ENCODE measurements around the gene ERI3.
A peak's percentile ranks its signal among the peaks of the same experiment; 100 is the strongest.

Gene ERI3

GRCh38 chr1:44259090-44259489 is 96.0 kb downstream of the ERI3 start:
- DNase-seq: no peak

- DNase-seq: no peak
Observed at GRCh38 chr1:44256762-44257554, 98.1 kb downstream of the ERI3 start.

- peak; percentile 27 for DNase-seq
Observed at GRCh38 chr1:44254392-44254910, 100.6 kb downstream of the ERI3 start.

- DNase-seq: no peak
Observed at GRCh38 chr1:44251989-44252671, 102.9 kb downstream of the ERI3 start.

GRCh38 chr1:44251486-44251885 is 103.6 kb downstream of the ERI3 start:
- no peak for DNase-seq

- no peak for DNase-seq
Observed at GRCh38 chr1:44250068-44250781, 104.8 kb downstream of the ERI3 start.

GRCh38 chr1:44249543-44249942 is 105.5 kb downstream of the ERI3 start:
- no peak for DNase-seq

GRCh38 chr1:44246806-44247205 is 108.3 kb downstream of the ERI3 start:
- DNase-seq: no peak

GRCh38 chr1:44244986-44245385 is 110.1 kb downstream of the ERI3 start:
- no peak for DNase-seq

GRCh38 chr1:44243782-44244495 is 111.1 kb downstream of the ERI3 start:
- no peak for DNase-seq

- no peak for DNase-seq
Observed at GRCh38 chr1:44242746-44243145, 112.3 kb downstream of the ERI3 start.

GRCh38 chr1:44240802-44241671 is 114.0 kb downstream of the ERI3 start:
- DNase-seq: no peak

GRCh38 chr1:44239961-44240371 is 115.1 kb downstream of the ERI3 start:
- DNase-seq: no peak

- DNase-seq: no peak
Observed at GRCh38 chr1:44239331-44239960, 115.6 kb downstream of the ERI3 start.

GRCh38 chr1:44238660-44239059 is 116.4 kb downstream of the ERI3 start:
- DNase-seq: no peak

- peak; percentile 29 for DNase-seq
Observed at GRCh38 chr1:44237721-44238457, 117.2 kb downstream of the ERI3 start.

- no peak for DNase-seq
Observed at GRCh38 chr1:44236490-44237272, 118.4 kb downstream of the ERI3 start.

- DNase-seq: no peak
Observed at GRCh38 chr1:44235808-44236207, 119.2 kb downstream of the ERI3 start.

- no peak for DNase-seq
Observed at GRCh38 chr1:44233593-44233992, 121.5 kb downstream of the ERI3 start.

- DNase-seq: no peak
Observed at GRCh38 chr1:44230796-44231195, 124.3 kb downstream of the ERI3 start.
